HCT116 (cell line): ENCODE data around the gene TRIM66. TPM values are rescaled to one million over a fixed set of nuclear protein-coding genes. Genes with fewer than 3 reads are reported as not detected.

ENCODE experiments used
- ATAC-seq: fragments of 200-7000 bp; cut with Tn5 transposase; 2 replicates; pipeline ENCODE4 v1.9.1; 2020; ENCODE audit warnings: mild to moderate bottlenecking, moderate library complexity
- BruUV-seq: library from RNA; stranded (reverse); fragments of 400-500 nt; replicated peaks from 2 replicates; lab custom pipeline; 2021; lab: Mats Ljungman, UMichigan
- CTCF ChIA-PET: fragments of 300-600 bp; sonication (Branson Sonifier 250); formaldehyde crosslinking; loops from one replicate; lab custom pipeline; 2021; ENCODE audit warnings: antibody characterized with exemption; lab: Charles Lee
- POLR2A ChIA-PET: fragments of 300-600, 350-600 bp; sonication (Branson Sonifier 250); formaldehyde crosslinking; loops from one replicate; lab custom pipeline; 2021; ENCODE audit warnings: antibody characterized with exemption; lab: Charles Lee
- RAD21 ChIA-PET, 2 experiments: fragments of 300-600 bp; sonication (Branson Sonifier 250); formaldehyde crosslinking; loops; one replicate each; lab custom pipeline; 2023; ENCODE audit warnings: low total read pairs in 2 of 2; ENCODE audit not compliant: uncharacterized antibody in 2 of 2, unreplicated experiment in 2 of 2, low non-redundant PET in 1 of 2; lab: Charles Lee
- DNase-seq: peaks from one replicate; pipeline ENCODE4 v3.0.0-alpha.2; 2010; ENCODE audit warnings: low read depth, low spot score
- H2AFZ ChIP-seq: fragments of 200-600 bp; shearing (Covaris generic), sonication (generic); 2 replicates; pipeline ENCODE4 v1.6.1; 2017; ENCODE audit warnings: low read depth, mixed run types, mixed read lengths, antibody characterized with exemption, low read length; ENCODE audit not compliant: poor library complexity, severe bottlenecking
- H3K27ac ChIP-seq: 2 replicates; pipeline ENCODE4 v1.5.1; 2012; ENCODE audit warnings: low read depth, low read length
- H3K27me3 ChIP-seq: fragments of 200-600 bp; sonication (generic); 2 replicates; pipeline ENCODE4 v1.6.1; 2016; ENCODE audit warnings: mixed run types, low read length, mixed read lengths; ENCODE audit not compliant: insufficient read depth
- H3K36me3 ChIP-seq, 2 experiments: fragments of 200-500 bp in 1 of 2; fragments of 200-600 bp in 1 of 2; sonication (Bioruptor generic) in 1 of 2; sonication (generic) in 1 of 2; 2 replicates each; pipeline versions ENCODE4 v1.5.1 to v1.6.1; 2014 to 2016; ENCODE audit warnings: low read length in 2 of 2, inconsistent platforms in 1 of 2, mixed read lengths in 1 of 2, mixed run types in 1 of 2; ENCODE audit not compliant: insufficient read depth in 2 of 2, control insufficient read depth in 1 of 2
- H3K4me1 ChIP-seq, 2 experiments: fragments of 200-600 bp in 1 of 2; sonication (generic) in 1 of 2; 2 replicates each; pipeline versions ENCODE4 v1.5.1 to v1.6.1; 2012 to 2017; ENCODE audit warnings: low read length in 2 of 2, inconsistent platforms in 1 of 2, mild to moderate bottlenecking in 1 of 2, mixed read lengths in 1 of 2, mixed run types in 1 of 2, moderate library complexity in 1 of 2; ENCODE audit not compliant: insufficient read depth in 2 of 2, control insufficient read depth in 1 of 2
- H3K4me2 ChIP-seq: fragments of 200-600 bp; sonication (generic); 2 replicates; pipeline ENCODE4 v1.6.1; 2017; ENCODE audit warnings: mixed run types, low read length, mixed read lengths
- H3K4me3 ChIP-seq, 2 experiments: fragments of 200-600 bp in 1 of 2; sonication (generic) in 1 of 2; replicated peaks in 1 of 2; 2 replicates each; pipeline ENCODE4 v1.5.1; 2011 to 2016; ENCODE audit warnings: low read length in 2 of 2, control low read depth in 1 of 2, low read depth in 1 of 2, mild to moderate bottlenecking in 1 of 2, mixed read lengths in 1 of 2, mixed run types in 1 of 2
- H3K79me2 ChIP-seq: fragments of 200-600 bp; sonication (generic); 2 replicates; pipeline ENCODE4 v1.6.1; 2017; ENCODE audit warnings: mild to moderate bottlenecking, mixed run types, low read length, moderate library complexity, mixed read lengths; ENCODE audit not compliant: insufficient read depth
- H3K9ac ChIP-seq: fragments of 200-600 bp; sonication (generic); 2 replicates; pipeline ENCODE4 v1.6.1; 2016; ENCODE audit warnings: low read length, mixed read lengths
- H3K9me2 ChIP-seq: fragments of 200-600 bp; sonication (generic), shearing (Covaris generic); 2 replicates; pipeline ENCODE4 v1.6.1; 2017; ENCODE audit warnings: mixed run types, mild to moderate bottlenecking, moderate library complexity; ENCODE audit not compliant: insufficient read depth
- H3K9me3 ChIP-seq, 2 experiments: fragments of 200-500 bp in 1 of 2; fragments of 200-600 bp in 1 of 2; sonication (Bioruptor generic) in 1 of 2; sonication (generic) in 1 of 2; 2 replicates each; pipeline ENCODE4 v1.6.1; 2014 to 2017; ENCODE audit warnings: low read length in 2 of 2, mixed read lengths in 2 of 2, inconsistent platforms in 1 of 2, low read depth in 1 of 2, mild to moderate bottlenecking in 1 of 2, mixed run types in 1 of 2, moderate library complexity in 1 of 2; ENCODE audit not compliant: control insufficient read depth in 1 of 2, insufficient read depth in 1 of 2
- H4K20me1 ChIP-seq: fragments of 200-600 bp; sonication (generic), shearing (Covaris generic); 2 replicates; pipeline ENCODE4 v1.6.1; 2017; ENCODE audit warnings: mixed run types, mild to moderate bottlenecking, moderate library complexity; ENCODE audit not compliant: insufficient read depth
- ATF3 ChIP-seq: IDR thresholded peaks from 2 replicates; pipeline ENCODE4 v1.6.1; 2012
- CEBPB ChIP-seq: IDR thresholded peaks from 2 replicates; pipeline ENCODE4 v1.6.1; 2012; ENCODE audit warnings: low read depth
- CTCF ChIP-seq, 3 experiments: fragments of 200-600 bp in 1 of 3; sonication (generic) in 1 of 3; IDR thresholded peaks in 2 of 3; conservative IDR thresholded peaks in 1 of 3; 2 replicates each; pipeline ENCODE4 v1.5.1; 2012 to 2017; ENCODE audit warnings: low read depth in 2 of 3, low read length in 2 of 3, antibody characterized with exemption in 1 of 3, borderline replicate concordance in 1 of 3, control low read depth in 1 of 3, mild to moderate bottlenecking in 1 of 3, mixed read lengths in 1 of 3, mixed run types in 1 of 3, moderate library complexity in 1 of 3; ENCODE audit not compliant: insufficient read depth in 1 of 3
- ELF1 ChIP-seq: IDR thresholded peaks from 2 replicates; pipeline ENCODE4 v1.6.1; 2012; ENCODE audit warnings: low read depth, borderline replicate concordance
- EZH2 ChIP-seq: fragments of 200-600 bp; sonication (generic); IDR thresholded peaks from 2 replicates; pipeline ENCODE4 v1.6.1; 2017; ENCODE audit warnings: antibody characterized with exemption, mixed run types
- EZH2phosphoT487 ChIP-seq: fragments of 200-600 bp; IDR thresholded peaks from 2 replicates; pipeline ENCODE4 v1.6.1; 2018; ENCODE audit warnings: antibody characterized with exemption, borderline replicate concordance
- FOSL1 ChIP-seq: IDR thresholded peaks from 2 replicates; pipeline ENCODE4 v1.6.1; 2012; ENCODE audit warnings: low read depth
- JUND ChIP-seq: IDR thresholded peaks from 2 replicates; pipeline ENCODE4 v1.6.1; 2012
- POLR2A ChIP-seq: IDR thresholded peaks from 2 replicates; pipeline ENCODE4 v1.7.0; 2011; ENCODE audit warnings: borderline replicate concordance; ENCODE audit not compliant: insufficient read depth, insufficient read length; ENCODE audit errors: extremely low read depth
- RAD21 ChIP-seq: IDR thresholded peaks from 2 replicates; pipeline ENCODE4 v1.6.1; 2012; ENCODE audit warnings: low read depth, mild to moderate bottlenecking
- REST ChIP-seq: IDR thresholded peaks from 2 replicates; pipeline ENCODE4 v1.6.1; 2012; ENCODE audit warnings: low read depth
- SIN3A ChIP-seq: IDR thresholded peaks from 2 replicates; pipeline ENCODE4 v1.6.1; 2012; ENCODE audit warnings: low read depth
- SP1 ChIP-seq: IDR thresholded peaks from 2 replicates; pipeline ENCODE4 v1.6.1; 2012; ENCODE audit warnings: low read depth
- SRF ChIP-seq: IDR thresholded peaks from 2 replicates; pipeline ENCODE4 v1.6.1; 2012; ENCODE audit warnings: low read depth
- TCF7L2 ChIP-seq: IDR thresholded peaks from 2 replicates; pipeline ENCODE4 v1.7.0; 2011; ENCODE audit warnings: borderline replicate concordance, inconsistent platforms; ENCODE audit not compliant: insufficient read depth, insufficient read length; ENCODE audit errors: extremely low read depth
- ZBTB33 ChIP-seq: IDR thresholded peaks from 2 replicates; pipeline ENCODE4 v1.6.1; 2011; ENCODE audit warnings: mild to moderate bottlenecking, low read length, moderate library complexity; ENCODE audit not compliant: insufficient replicate concordance; ENCODE audit errors: extremely low read depth
- ZFX ChIP-seq: fragments of 450-650 bp; IDR thresholded peaks from 2 replicates; pipeline ENCODE4 v1.6.1; 2017
- ZNF274 ChIP-seq: fragments of 200-500 bp; sonication (Bioruptor generic); IDR thresholded peaks from 2 replicates; pipeline ENCODE4 v1.6.1; 2014; ENCODE audit warnings: mild to moderate bottlenecking, low read depth, low read length, inconsistent platforms
- intact Hi-C: fragments of 100-400 bp; cut with micrococcal nuclease; formaldehyde crosslinking; loops from 2 replicates; pipeline ENCODE4 v1.10.0; 2022
- total RNA-seq: library from RNA; stranded (reverse); gene quantifications from one replicate; pipeline ENCODE4 v1.2.1, GENCODE V29; 2021; ENCODE audit not compliant: unreplicated experiment

Gene TRIM66
- total RNA-seq, 1 experiment from 2014 or later, result 24.8 TPM

- BruUV-seq, result no TSS peak
- Histone ChIP-seq H3K4me3 (no peak overlapping the region), H3K9me2 (no peaks in the 10 kb centered on the region), H4K20me1 (peaks cover 3% of the 10 kb centered on the region; the same call in 1 of the 2 replicates), H3K9me3 (no peaks in the 10 kb centered on the region), H2AFZ (no peak overlapping the region), H3K27ac (peak overlapping the region; percentile 97; the same call in 1 of the 2 replicates), H3K9ac (peak overlapping the region; percentile 99)
- CTCF ChIA-PET, result interaction anchor here (1.4 kb wide), 1 partner anchor 273 kb away, joined by 4 read pairs; no protein-coding TSS in a partner anchor
- DNase-seq (no peak), ATAC-seq (no peak)
- no peak for TF ChIP-seq SIN3A
- TF ChIP-seq POLR2A, result no peak
- no peak for TF ChIP-seq RAD21
- no peak for TF ChIP-seq FOSL1
- no peak for TF ChIP-seq ZNF274
- TF ChIP-seq EZH2, result no peak
- no peak for TF ChIP-seq CEBPB
- no peak for TF ChIP-seq TCF7L2
- TF ChIP-seq ATF3, result no peak
- TF ChIP-seq REST, result no peak
- no peak for TF ChIP-seq SRF
- no peak for TF ChIP-seq CTCF (IDR thresholded peaks at IDR 0.05 in 2 of 3, conservative IDR thresholded peaks at IDR 0.05 in 1 of 3; ENCODE audit: borderline replicate concordance in 1 of 3, insufficient read depth in 1 of 3, low read depth in 2 of 3, low read length in 2 of 3)
- no peak for TF ChIP-seq JUND
- TF ChIP-seq EZH2phosphoT487, result no peak
- no peak for TF ChIP-seq SP1
- no peak for TF ChIP-seq ELF1
- no peak for TF ChIP-seq ZFX
- no peak for TF ChIP-seq ZBTB33
- TF ChIP-seq, all 23 proteins: peak for 0
- H3K4me1 ChIP-seq, result peaks cover 27 to 63% of the 10 kb centered on the region in 2 experiments
- peak overlapping the region; percentile 80 for H3K4me2 ChIP-seq
- no peaks in the 10 kb centered on the region for H3K27me3 ChIP-seq
- peaks cover 24 to 42% of the 10 kb centered on the region in 2 experiments for H3K36me3 ChIP-seq
- ChIA-PET POLR2A (interaction anchor here (1.0 to 3.4 kb wide), 3 partner anchors 28 to 182 kb away, joined by 3 to 22 read pairs (median 3); no protein-coding TSS in a partner anchor), RAD21 (no interaction called here)
- intact Hi-C loops, result loop anchor here (5.0 kb wide), 2 partner anchors 186 to 276 kb away; partner anchors contain the start of gene TMEM9B
- peaks cover 66% of the 10 kb centered on the region for H3K79me2 ChIP-seq
Observed at GRCh38 chr11:8686325-8686724, 3.9 kb upstream of the TRIM66 start.
